ENCODE data around the gene MRPL50. TPM values are rescaled to one million over a fixed set of nuclear protein-coding genes. Genes with fewer than 3 reads are reported as not detected.

MRPL50 gene
- total RNA-seq, 4 donors from 2014 or later = 4.4 to 13.9 (median 11.8) TPM

GRCh38 chr9:101381118-101381517 lies 17.3 kb downstream of the MRPL50 start:
- intact Hi-C loops (cut with DNase I) = no loop called here
- Histone ChIP-seq H3K4me1 (no peaks in the 10 kb centered on the region), H3K9me3 (peaks cover 0 to 9% (median 0%) of the 10 kb centered on the region in 3 donors), H3K27me3 (no peaks in the 10 kb centered on the region), H3K4me3 (no peak overlapping the region), H3K36me3 (no peaks in the 10 kb centered on the region), H3K27ac (no peak overlapping the region)
- no peak for DNase-seq
- TF ChIP-seq CTCF (IDR thresholded peaks at IDR 0.05) (no peak), POLR2A (IDR thresholded peaks at IDR 0.05) (no peak)
- 87 to 91% methylated on average over 3 of the region's 3 CpGs for WGBS, 2 donors

GRCh38 chr9:101380295-101380694 lies 18.1 kb downstream of the MRPL50 start:
- no peaks in the 10 kb centered on the region for H3K4me1 ChIP-seq
- no peaks in the 10 kb centered on the region for H3K36me3 ChIP-seq
- no peak overlapping the region for H3K27ac ChIP-seq
- H3K4me3 ChIP-seq = no peak overlapping the region
- peaks cover 0 to 8% (median 0%) of the 10 kb centered on the region in 3 donors for H3K9me3 ChIP-seq
- DNase-seq = no peak
- intact Hi-C loops (cut with DNase I) = no loop called here
- no peaks in the 10 kb centered on the region for H3K27me3 ChIP-seq
- no peak for TF ChIP-seq POLR2A (IDR thresholded peaks at IDR 0.05)
- TF ChIP-seq CTCF (IDR thresholded peaks at IDR 0.05) = no peak

- H3K27me3 ChIP-seq = no peaks in the 10 kb centered on the region
- no peak overlapping the region for H3K27ac ChIP-seq
- DNase-seq = no peak
- H3K4me1 ChIP-seq = no peaks in the 10 kb centered on the region
- H3K4me3 ChIP-seq = no peak overlapping the region
- TF ChIP-seq POLR2A (IDR thresholded peaks at IDR 0.05) = no peak
- TF ChIP-seq CTCF (IDR thresholded peaks at IDR 0.05) = no peak
- H3K36me3 ChIP-seq = no peaks in the 10 kb centered on the region
- intact Hi-C loops (cut with DNase I) = no loop called here
- H3K9me3 ChIP-seq = no peaks in the 10 kb centered on the region
- 45 to 54% methylated on average over 5 to 6 of the region's 6 CpGs for WGBS, 2 donors
Observed at GRCh38 chr9:101376111-101376848, 22.1 kb downstream of the MRPL50 start.

GRCh38 chr9:101375546-101375945 lies 22.9 kb downstream of the MRPL50 start:
- intact Hi-C loops (cut with DNase I) = no loop called here
- 87 to 90% methylated on average over 12 of the region's 12 CpGs for WGBS, 2 donors
- no peaks in the 10 kb centered on the region for H3K9me3 ChIP-seq
- H3K27ac ChIP-seq = no peak overlapping the region
- H3K4me1 ChIP-seq = no peaks in the 10 kb centered on the region
- H3K4me3 ChIP-seq = no peak overlapping the region
- TF ChIP-seq POLR2A (IDR thresholded peaks at IDR 0.05) (no peak), CTCF (IDR thresholded peaks at IDR 0.05) (no peak)
- no peaks in the 10 kb centered on the region for H3K27me3 ChIP-seq
- H3K36me3 ChIP-seq = no peaks in the 10 kb centered on the region
- DNase-seq = no peak

GRCh38 chr9:101372327-101373118 lies 25.9 kb downstream of the MRPL50 start:
- no peaks in the 10 kb centered on the region for H3K9me3 ChIP-seq
- TF ChIP-seq POLR2A (IDR thresholded peaks at IDR 0.05) (no peak), CTCF (IDR thresholded peaks at IDR 0.05) (no peak)
- no peaks in the 10 kb centered on the region for H3K36me3 ChIP-seq
- H3K4me1 ChIP-seq = no peaks in the 10 kb centered on the region
- H3K27me3 ChIP-seq = no peaks in the 10 kb centered on the region
- 54 to 59% methylated on average over 2 of the region's 2 CpGs for WGBS, 2 donors
- intact Hi-C loops (cut with DNase I) = no loop called here
- H3K4me3 ChIP-seq = no peak overlapping the region
- H3K27ac ChIP-seq = no peak overlapping the region
- DNase-seq = no peak
